ENCODE data around the gene BCAS3.

The BCAS3 gene

GRCh38 chr17:61088556-61088955 is 410.9 kb downstream of the BCAS3 start:
- no peak for TF ChIP-seq CTCF (IDR thresholded peaks at IDR 0.05; ENCODE audit: control extremely low read depth, extremely low read depth, low read depth, missing control alignments)
- ChIA-PET CTCF (no interaction called here), POLR2A (no interaction called here)
- DNase-seq (ENCODE audit: extremely low spot score), result no peak

- no peak for DNase-seq (ENCODE audit: extremely low spot score)
- POLR2A ChIA-PET, result interaction anchor here (0.6 kb wide), 1 partner anchor 140 kb away, joined by 11 read pairs; no protein-coding TSS in a partner anchor
- CTCF ChIA-PET, result no interaction called here
- no peak for TF ChIP-seq CTCF (IDR thresholded peaks at IDR 0.05; ENCODE audit: control extremely low read depth, extremely low read depth, low read depth, missing control alignments)
These were observed 413.4 kb downstream of the BCAS3 start for GRCh38 chr17:61091096-61091495.

- DNase-seq (ENCODE audit: extremely low spot score), result no peak
- ChIA-PET POLR2A (no interaction called here), CTCF (no interaction called here)
- TF ChIP-seq CTCF (IDR thresholded peaks at IDR 0.05; ENCODE audit: control extremely low read depth, extremely low read depth, low read depth, missing control alignments), result no peak
These were observed 420.1 kb downstream of the BCAS3 start for GRCh38 chr17:61097781-61098180.

- no peak for DNase-seq (ENCODE audit: extremely low spot score)
- ChIA-PET CTCF (interaction anchor here (0.8 kb wide), 1 partner anchor 11 kb away, joined by 3 read pairs; no protein-coding TSS in a partner anchor), POLR2A (no interaction called here)
- TF ChIP-seq CTCF (IDR thresholded peaks at IDR 0.05; ENCODE audit: control extremely low read depth, extremely low read depth, low read depth, missing control alignments), result no peak
These were observed 428.7 kb downstream of the BCAS3 start for GRCh38 chr17:61106354-61106753.

GRCh38 chr17:61116577-61116976 is 438.9 kb downstream of the BCAS3 start:
- ChIA-PET CTCF (no interaction called here), POLR2A (no interaction called here)
- TF ChIP-seq CTCF (IDR thresholded peaks at IDR 0.05; ENCODE audit: control extremely low read depth, extremely low read depth, low read depth, missing control alignments), result no peak
- no peak for DNase-seq (ENCODE audit: extremely low spot score)

GRCh38 chr17:61117983-61118382 is 440.3 kb downstream of the BCAS3 start:
- TF ChIP-seq CTCF (IDR thresholded peaks at IDR 0.05; ENCODE audit: control extremely low read depth, extremely low read depth, low read depth, missing control alignments), result no peak
- no peak for DNase-seq (ENCODE audit: extremely low spot score)
- ChIA-PET CTCF (no interaction called here), POLR2A (no interaction called here)

GRCh38 chr17:61118871-61119270 is 441.2 kb downstream of the BCAS3 start:
- TF ChIP-seq CTCF (IDR thresholded peaks at IDR 0.05; ENCODE audit: control extremely low read depth, extremely low read depth, low read depth, missing control alignments), result no peak
- ChIA-PET POLR2A (no interaction called here), CTCF (no interaction called here)
- DNase-seq (ENCODE audit: extremely low spot score), result no peak
